GM18873 (cell line): ENCODE results near the gene ITIH1.

ENCODE experiments used
- ATAC-seq: cut with Tn5 transposase; IDR thresholded peaks from one replicate; pipeline ENCODE4 v1.9.1; 2021; ENCODE audit warnings: mild to moderate bottlenecking, moderate library complexity, moderate number of reproducible peaks; ENCODE audit not compliant: unreplicated experiment, low FRiP score

The ITIH1 gene

DNA sequence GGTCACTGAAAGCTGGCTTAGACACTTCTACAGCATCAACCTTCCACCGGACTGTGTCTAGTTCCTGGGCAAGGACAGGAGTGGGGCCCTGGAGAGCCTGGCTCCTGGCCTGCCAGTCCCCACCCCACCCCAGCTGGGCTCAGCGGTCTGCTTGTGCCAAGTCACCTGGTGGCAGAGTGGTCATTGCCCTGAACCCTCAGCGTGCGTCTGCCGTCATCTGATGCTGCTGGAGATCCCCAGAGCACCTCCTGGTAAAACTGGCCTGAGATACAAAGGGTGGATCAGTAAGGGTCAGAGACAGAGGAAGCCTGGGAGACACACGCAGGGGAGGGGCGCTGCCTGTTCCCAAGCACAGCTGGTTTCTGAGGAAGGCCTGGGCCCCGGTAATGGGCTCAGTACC lies 36.4 kb downstream of the ITIH1 start:
- no peak for ATAC-seq

DNA sequence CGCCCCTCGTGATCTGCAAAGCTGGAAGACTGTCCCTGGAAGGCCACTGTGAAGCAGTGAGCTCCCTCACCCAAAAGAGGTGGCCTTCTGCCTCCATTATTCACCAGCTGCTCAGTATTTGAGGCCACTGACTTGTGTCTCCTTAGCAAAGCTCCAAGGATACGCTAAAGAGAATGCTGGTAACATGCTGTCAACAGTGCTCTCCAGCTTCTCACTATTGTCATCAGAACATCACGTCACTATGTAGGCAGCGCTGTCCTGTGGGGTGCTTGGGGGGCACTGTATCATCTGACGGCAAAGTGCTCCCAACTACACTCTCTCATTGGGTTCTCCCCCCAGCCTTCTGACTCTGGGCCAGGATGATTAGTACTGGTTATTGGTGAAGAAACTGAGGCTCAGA lies 38.8 kb downstream of the ITIH1 start:
- ATAC-seq: no peak

DNA sequence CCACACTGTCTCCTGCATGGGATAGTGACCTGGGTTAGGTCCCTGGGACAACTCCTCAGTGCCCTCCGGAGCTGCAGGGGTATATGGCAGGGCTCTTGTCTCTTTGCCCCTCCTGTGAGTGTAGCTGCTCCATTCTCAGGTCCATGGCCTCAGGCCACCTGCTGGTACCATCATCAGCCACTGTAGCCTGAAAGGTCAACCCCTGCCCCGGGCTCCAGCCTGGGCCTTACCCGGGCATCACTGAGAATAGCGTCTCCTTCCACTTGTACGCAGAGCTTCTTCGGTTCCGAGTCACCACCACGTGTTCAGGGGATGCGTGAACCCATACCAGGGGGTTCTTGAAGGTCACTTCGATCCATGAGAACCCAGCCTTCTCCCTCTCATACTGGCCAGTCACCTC lies 39.3 kb downstream of the ITIH1 start:
- no peak for ATAC-seq

DNA sequence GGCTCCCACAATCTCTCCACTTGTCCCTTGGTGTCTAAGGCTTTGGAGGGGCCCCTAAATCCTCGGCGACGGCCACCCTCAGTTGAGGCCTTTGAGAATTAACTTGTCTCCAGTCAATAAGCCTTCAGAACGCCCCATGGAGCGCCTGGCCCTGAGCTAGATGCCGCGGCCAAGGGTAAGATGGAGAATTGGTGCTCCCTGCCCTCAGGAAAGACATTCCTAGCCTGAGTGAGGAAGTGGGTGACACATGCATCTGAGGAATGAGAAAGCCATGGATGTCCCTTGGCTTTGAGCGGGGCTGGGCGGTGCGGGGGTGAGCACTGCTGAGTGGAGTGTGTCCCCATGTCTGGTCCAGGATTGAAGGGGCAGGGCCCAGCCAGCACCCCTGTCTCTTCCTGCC lies 39.8 kb downstream of the ITIH1 start:
- no peak for ATAC-seq

DNA sequence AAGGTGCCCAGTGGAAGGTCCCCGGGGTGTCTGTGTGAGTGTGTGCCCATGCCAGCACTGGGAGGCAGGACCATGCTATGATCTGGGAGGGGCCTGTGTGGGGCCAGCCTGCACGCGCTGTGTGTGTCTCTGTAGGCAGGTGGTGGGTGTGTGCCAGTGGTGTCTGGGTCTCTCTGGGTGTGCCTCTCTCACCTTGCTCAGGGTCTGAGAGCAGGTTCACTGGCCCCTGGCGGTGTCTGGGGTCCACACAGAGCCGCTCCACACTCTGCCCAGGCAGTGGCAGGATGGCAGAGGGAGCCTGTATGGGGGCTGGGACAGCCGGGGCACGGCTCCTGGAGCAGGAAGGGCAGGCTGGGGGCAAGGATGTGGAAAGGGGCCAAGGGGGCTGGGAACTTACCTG lies 40.5 kb downstream of the ITIH1 start:
- no peak for ATAC-seq

DNA sequence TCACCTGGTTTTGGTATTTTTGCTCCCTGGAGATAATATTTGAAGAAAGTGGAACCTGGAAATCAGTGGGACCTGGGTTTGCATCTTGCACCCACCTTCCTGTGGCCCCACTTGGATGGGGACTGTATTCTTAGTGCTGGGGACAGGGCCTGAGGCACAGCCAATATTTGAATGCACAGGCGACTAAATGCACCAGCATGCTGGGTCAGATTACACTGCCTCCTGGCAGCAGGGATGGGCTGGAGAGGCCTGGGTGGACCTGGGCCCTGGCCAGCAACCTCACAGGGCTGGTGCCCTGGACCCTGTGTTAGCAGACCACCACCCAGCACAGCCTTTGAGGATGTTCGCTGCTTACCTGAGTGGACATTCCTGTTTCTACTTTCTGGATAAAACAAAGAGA lies 42.5 kb downstream of the ITIH1 start:
- no peak for ATAC-seq

DNA sequence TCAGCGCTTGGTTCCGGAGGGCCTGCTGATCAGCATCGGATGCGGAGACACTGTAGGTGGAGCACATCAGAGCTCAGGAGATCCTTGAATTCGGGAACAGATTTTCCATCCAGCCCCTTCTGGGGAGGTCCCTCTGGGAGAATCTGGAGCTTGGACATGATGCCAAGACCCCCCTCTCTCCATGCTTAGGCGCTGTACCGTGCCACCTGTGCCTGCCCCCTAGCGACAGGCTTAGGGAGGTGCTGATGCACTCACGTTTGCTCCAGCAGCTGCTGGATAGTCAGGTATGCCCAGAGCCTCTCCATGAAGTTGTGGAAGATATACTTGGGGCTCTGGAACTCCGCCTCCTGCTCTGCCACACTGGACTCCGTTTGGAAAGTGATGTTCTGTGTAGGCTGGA lies 43.3 kb downstream of the ITIH1 start:
- no peak for ATAC-seq

DNA sequence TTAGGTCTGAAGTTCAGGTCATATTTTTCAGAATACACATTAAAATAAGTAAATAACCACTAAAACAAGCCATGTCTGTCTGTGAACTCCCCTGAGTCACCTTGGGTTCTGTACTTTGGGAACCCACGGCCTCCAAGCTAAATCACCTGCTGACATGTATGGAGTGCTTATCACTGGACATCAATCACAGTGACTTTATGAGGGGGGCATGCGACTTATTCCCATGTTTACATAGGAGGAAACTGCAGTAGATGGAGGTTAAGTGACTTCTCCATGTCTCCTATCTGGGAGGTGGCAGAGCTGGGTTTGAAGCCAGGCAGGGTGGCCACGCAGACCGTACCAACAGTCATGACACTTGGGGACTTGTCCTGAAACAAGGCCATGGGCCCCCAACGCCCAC lies 45.0 kb downstream of the ITIH1 start:
- no peak for ATAC-seq

DNA sequence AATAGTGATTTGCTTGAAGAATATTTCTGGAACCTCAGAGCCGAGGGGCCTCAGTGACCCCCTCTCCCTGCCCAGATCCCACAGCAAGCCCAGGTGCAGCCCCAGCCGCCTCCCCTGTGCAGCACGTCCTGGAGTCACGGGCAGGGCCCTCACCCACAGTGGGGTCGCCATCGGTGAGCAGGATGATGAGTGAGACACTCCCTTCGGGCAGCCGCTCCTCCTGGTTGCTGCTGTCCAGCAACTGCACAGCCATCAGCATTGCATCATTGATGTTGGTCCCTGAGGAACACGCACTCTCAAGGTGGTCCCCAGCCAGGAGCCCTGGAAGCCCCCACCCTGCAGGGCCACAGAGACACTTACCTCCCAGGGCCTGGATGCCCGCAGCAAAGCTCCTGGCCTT lies 46.6 kb downstream of the ITIH1 start:
- ATAC-seq: no peak

DNA sequence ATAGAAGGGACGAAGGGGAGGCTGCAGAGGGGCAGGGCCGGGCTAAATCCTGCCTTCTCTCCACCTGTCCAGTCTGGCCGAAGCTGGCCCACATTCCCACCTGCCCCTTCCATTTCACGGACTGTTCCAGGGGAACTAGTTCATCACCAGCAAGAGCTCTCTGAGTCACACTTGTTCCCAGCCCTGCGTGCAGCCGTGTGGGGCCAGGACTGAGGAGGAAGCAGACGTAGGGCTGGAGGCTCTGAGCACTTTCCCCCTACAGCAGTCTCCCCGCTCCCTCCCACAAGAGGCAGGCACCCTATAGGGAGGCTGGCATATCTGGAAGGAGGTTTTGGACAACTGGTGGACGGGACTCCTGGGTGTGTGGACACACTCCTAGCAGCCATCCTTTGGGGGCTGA lies 50.0 kb downstream of the ITIH1 start:
- ATAC-seq: no peak

DNA sequence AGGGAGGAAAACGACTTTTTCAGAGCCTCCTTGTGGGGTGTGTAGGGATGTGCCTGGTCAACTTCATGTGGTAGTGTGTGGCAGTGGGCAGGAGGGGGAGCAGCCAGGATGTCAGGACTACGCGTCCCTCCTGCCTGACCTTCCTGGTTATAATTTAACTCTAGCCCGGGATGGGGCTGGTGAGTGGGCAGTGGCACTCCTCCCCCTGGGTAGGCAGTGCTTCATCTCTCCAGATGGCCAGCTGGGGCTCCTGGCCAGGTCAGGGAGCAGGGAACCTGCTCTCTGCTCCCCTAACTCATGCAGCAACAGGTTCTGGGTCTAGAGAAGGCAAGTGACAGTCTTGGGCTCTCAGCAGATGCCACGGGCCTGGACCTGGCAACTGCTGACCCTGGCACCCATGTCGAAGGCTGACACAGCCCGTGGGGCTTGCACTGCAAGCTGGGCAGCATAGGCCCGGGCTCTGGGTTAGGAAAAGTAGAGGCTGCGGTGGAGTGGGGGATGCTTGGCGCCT lies 50.5 kb downstream of the ITIH1 start:
- no peak for ATAC-seq

DNA sequence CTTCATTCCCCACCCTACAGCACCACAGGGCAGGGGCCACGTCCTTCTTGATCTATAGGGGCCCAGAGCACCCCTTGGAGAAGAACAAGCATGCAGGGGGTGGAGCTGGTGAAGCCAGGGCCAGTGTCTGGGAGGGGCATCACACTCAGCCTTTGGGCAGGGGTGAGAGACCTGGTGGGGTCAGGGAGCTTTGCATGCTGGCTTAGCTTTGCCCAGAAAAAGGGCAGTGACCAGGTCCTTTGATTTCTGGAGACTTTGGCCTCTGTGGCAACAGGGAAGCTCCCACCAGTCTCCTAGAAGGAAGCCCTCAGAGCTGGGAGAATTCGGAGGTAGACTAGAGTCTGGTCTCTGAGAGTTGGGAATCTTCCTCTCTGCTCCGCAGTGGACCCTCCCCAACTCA lies 52.1 kb downstream of the ITIH1 start:
- no peak for ATAC-seq

DNA sequence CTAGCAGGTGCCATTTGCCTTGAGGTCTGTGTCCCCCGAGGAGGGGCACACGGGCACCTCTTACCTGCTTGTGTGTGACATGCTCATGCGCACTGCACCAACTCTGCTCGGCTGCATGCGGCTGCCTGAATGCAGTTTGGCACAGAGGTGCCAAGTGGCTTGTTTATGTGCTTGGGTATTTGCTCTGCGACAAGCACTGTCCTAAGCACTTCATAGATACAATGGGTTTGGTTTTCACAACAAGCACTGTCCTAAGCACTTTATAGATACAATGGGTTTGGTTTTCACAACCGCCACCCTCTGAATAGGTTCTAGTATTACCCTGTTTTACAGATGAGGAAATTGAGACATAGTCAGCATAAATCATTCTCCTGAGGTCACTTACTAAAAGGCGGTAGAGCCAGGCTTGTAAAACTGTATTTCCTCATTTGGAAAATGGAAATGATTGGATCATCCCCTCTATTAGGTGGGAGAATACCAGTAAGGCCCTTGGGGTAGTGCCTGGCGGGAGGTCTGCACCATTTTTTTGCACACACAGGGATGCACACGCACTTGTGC lies 52.6 kb downstream of the ITIH1 start:
- ATAC-seq: no peak

DNA sequence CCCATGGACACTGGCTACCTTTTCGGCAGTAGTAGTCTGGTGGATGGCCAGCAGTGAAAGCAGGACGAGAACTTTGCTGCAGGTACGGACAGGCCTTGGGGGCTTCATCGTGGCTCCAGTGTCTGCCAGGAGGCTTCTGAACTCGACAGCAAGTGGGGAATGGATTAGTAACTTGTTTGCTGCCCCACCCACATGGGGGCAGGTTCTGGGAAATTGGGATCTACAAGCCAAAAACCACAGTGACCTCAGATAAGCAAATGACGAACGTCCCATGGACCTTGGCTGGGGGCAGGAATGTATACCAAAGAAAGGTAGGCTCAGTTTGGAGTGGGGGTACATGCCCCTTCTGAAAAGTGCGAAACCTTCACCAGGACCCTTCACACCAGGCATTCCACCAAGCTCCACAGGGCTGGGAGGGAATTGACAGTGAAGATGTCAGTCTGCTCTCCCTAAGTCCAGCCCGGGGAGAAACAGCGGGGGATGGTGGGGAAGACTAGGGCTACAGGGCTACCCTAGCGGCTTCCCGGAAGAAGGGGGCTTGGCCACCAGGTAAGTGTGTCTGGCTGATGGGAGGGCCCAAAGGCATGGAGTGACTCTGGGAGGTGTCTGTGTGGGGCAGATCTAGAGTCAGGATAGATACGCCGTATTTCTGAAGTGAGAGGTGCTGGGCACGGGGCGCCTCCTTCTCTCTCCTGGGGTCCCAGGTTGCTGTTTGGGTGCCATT lies 53.3 kb downstream of the ITIH1 start, which contains the start of gene ITIH4:
Gene ITIH4, minus strand, starts transcription at position 138 of the 724 bp plus-strand sequence. Its CDS starts 30 bp downstream, at position 108.
- no peak for ATAC-seq

DNA sequence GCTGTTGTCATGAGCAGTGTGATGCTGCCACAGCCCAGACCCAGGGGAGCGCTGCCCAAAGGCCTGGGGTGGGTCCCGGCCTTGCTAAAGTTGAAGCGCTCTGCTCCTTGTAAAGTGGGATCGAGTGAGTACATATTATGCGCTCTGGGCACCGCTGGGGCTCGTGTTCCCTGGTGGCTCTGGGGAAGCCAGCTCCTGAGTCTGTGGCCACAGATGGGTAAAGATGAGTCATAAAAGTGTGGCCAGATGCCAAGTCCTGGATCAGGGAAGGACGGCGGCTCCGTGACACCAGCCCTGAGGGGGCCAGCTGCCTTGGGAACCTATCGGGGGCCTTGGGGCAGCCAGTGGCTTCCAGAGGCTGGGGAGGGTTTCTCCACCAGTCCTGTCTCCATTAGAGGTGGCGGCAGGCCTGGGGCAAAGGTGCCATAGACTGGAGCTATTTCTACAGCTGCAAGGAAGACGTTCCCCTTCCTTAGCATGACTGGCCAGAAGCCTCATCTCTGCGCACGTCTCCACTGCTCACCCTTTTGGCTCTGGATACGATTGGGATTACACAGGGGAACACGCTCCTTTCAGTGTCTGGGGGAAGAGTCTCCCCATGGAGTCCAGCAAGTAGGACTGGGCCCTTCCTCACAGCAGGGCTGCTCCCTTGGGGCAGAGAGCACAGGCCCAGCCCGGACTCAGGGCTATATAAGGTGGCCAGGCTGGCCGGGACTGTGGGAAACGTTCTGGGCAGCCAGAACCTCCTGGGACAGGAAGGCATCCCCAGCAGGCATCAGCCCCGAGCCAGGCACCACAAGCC lies 54.3 kb downstream of the ITIH1 start:
- ATAC-seq: no peak

DNA sequence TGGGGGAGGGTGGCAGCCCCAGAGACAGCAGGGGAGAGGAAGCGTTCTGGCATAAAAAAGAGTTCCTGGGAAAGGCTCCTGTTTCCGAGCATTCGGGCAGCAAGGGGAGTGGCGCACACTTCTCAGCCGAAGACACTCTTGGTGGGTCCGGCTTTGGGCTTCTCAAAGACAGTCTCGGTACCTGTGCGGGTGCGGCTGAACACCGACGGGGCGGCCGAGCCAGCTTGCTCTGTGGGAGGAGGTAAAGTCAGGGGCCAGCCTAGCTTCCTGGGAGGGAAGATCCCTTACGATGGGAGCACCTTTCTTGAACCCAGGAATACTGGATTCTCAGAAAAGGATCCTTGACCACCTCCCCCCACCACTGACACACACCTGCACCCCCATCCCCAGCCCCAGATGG lies 55.8 kb downstream of the ITIH1 start:
- ATAC-seq: no peak

DNA sequence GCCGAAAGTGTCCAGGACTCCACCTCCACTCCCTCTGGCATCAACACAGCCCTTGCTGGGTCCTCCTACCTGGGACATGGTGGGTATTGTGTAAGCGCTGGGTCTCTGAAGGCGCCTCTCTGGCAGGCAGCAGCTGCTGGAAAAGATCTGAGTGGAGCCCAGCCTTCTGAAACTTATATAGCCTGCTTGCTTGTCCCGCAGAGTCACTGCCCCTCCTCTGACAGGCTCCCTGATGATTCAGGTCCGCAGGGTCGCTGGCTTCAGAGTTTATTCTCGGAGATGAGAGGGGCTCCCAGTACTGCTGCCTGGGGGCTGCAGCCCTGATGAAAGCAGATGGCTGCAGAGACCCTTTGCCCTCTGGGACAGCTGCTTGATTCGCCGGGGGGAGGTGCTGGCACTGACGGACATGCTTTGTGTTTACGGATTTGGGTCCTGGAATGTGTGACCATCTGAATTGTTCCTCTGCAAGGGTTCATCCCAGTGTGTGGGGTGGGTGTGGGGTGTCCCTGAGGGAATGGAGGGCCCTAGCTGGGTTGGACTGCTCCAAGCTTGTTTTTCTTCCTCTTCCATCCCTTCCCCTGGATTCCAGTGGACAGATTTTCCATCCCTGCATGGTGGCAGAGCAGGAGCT lies 57.6 kb downstream of the ITIH1 start, which contains the start of gene MUSTN1:
Gene MUSTN1, minus strand, starts transcription at position 149 of the 631 bp plus-strand sequence. Its CDS starts 71 bp downstream, at position 78.
- no peak for ATAC-seq

DNA sequence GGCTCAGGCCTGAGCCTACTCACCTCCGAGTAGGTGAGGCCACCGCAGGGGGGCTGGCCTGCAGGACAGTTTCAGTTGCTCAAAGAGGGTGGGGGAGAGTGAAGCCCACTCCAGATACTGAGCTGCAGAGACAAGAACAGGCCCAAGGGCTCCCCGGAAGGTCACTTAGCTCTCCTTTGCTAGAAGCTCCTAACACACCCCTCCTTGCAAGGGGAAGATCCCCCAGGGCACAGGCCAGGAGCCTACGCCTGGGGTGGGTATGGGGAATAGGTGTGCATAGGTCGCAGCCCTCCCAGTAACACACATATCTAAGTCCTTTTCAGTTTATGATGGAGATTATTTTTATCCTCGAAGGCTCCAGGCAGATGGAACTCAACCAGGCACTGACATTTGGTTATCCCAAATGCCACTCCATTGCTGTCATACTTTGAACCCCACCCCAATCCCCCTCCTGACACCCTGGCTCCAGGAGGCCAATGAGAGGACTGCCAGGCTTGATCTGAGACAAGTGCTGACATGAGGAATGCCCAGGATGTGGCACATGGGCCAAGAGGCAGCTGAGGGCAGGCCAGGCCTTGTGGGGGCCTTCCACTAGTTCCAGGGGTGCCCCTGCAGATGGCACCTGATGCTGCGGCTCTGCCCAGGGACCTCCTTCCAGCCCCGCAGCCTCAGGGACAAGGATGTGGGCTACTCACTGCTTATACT lies 58.5 kb downstream of the ITIH1 start:
- no peak for ATAC-seq

DNA sequence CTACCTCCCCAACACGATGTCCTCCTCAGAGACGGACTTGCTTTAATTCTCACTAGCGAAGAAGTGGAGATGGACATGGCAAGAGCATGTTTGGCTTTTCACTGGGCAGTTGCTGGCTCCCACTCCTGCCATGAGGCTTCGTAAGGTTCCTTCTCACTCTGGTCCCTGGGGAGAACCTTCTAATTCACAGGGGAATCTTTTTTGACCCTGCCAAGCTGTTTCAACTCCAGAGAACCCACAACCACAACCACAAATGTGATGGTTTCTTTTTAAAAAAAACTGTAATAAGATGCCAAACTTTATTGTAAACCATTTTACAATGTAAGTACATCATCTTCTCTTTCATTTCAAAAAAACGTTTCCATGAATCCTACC lies 59.1 kb downstream of the ITIH1 start:
- ATAC-seq: no peak

DNA sequence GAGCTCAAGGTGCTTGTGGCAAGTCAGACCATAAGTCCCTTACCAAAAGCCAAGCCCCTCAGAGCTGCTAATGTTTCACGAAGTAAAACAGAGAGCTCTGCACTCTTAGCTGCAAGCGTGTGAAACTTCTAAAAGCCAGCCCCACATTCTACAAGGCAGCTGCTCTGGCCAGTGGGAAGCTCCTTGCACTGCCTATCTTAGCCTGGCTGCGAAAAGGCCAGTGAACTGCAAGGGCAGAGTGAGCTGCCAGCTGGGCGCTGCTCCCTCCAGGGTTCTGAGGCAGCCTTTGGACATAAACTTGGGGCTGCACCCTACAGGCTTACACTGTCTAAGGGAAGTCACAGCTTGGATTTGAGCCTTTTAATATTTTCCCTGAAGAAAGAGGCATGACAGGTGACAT lies 59.6 kb downstream of the ITIH1 start:
- ATAC-seq: no peak
